Coronary artery (tissue), 2 donors: ENCODE data around the gene CUL5.

Source experiments
- DNase-seq: peaks from one replicate; pipeline ENCODE4 v3.0.0-alpha.2; 2017; ENCODE audit warnings: low spot score
- H3K27ac ChIP-seq, 2 donors: fragments of 200-600 bp; sonication (generic); one replicate each; pipeline ENCODE4 v1.5.1; 2016 to 2019
- H3K4me3 ChIP-seq: fragments of 200-600 bp; sonication (generic); 2 replicates; pipeline ENCODE4 v1.5.1; 2016; ENCODE audit warnings: mild to moderate bottlenecking, moderate library complexity
- TF ChIP-seq, protein P1 (sequence below): fragments of 200-600 bp; sonication (generic); IDR thresholded peaks from one replicate; pipeline ENCODE4 v1.5.1; 2019; ENCODE audit warnings: antibody characterized with exemption

CUL5 gene

GRCh38 chr11:108008656-108009496, at the start of gene CUL5:
Gene CUL5 (plus strand): TSS chr11:108008898. CDS start chr11:108009349, 451 bp downstream.
- H3K4me3 ChIP-seq = peak within 1 kb of the TSS; percentile 88
- TF ChIP-seq, protein P1, sequence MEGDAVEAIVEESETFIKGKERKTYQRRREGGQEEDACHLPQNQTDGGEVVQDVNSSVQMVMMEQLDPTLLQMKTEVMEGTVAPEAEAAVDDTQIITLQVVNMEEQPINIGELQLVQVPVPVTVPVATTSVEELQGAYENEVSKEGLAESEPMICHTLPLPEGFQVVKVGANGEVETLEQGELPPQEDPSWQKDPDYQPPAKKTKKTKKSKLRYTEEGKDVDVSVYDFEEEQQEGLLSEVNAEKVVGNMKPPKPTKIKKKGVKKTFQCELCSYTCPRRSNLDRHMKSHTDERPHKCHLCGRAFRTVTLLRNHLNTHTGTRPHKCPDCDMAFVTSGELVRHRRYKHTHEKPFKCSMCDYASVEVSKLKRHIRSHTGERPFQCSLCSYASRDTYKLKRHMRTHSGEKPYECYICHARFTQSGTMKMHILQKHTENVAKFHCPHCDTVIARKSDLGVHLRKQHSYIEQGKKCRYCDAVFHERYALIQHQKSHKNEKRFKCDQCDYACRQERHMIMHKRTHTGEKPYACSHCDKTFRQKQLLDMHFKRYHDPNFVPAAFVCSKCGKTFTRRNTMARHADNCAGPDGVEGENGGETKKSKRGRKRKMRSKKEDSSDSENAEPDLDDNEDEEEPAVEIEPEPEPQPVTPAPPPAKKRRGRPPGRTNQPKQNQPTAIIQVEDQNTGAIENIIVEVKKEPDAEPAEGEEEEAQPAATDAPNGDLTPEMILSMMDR = peak; percentile 82
- peak within 1 kb of the TSS; percentile 96 to 98 for H3K27ac ChIP-seq
- peak; percentile 93 for DNase-seq

- H3K4me3 ChIP-seq = no peak overlapping the region
- no peak overlapping the region for H3K27ac ChIP-seq
- DNase-seq = no peak
- TF ChIP-seq, protein P1 = no peak
These were observed 47.2 kb upstream of the CUL5 start for GRCh38 chr11:107961480-107961879.

- H3K4me3 ChIP-seq = no peak overlapping the region
- H3K27ac ChIP-seq = no peak overlapping the region
- DNase-seq = no peak
- TF ChIP-seq, protein P1 = no peak
These were observed 46.5 kb upstream of the CUL5 start for GRCh38 chr11:107962181-107962580.

DNA sequence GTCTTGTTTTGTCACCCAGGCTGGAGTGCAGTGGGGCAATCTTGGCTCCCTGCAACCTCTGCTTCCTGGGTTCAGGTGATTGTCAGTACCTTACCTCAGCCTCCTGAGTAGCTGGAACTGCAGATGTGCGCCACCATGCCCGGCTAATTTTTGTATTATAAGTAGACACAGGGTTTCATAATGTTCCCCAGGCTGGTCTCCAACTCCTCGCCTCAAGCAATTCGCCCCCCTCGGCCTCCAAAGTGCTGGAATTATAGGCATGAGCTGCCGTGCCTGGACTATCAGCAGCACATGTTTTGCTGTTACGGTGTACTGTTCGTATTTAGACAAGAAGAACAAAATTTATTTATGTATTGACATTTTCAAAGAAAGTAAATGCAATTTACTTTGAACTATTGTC, 45.6 kb upstream of the CUL5 start:
- no peak overlapping the region for H3K27ac ChIP-seq
- H3K4me3 ChIP-seq = no peak overlapping the region
- DNase-seq = no peak
- TF ChIP-seq, protein P1 = no peak

DNA sequence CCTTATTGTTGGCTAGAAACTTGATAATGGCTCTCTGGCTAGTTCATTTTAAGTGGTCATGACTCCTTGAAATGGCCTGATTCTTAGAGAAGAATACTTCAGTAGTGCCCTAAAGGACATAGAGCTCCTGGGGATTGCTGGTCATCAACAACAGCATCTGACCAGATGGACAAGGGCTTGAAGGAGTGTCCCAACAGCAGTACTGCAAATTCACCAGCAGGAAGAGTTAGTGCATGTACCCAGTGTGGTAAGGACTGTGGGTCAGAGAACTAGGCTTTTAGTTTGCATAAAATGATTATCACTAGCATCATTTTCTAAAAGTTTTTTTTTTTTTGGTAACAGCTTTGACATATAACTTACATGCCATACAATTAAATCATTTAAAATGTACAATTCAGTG, 39.5 kb upstream of the CUL5 start:
- DNase-seq = no peak
- no peak overlapping the region for H3K4me3 ChIP-seq
- TF ChIP-seq, protein P1 = no peak
- H3K27ac ChIP-seq = no peak overlapping the region

- TF ChIP-seq, protein P1 = no peak
- no peak overlapping the region for H3K4me3 ChIP-seq
- DNase-seq = no peak
- no peak overlapping the region for H3K27ac ChIP-seq
These were observed 38.6 kb upstream of the CUL5 start for GRCh38 chr11:107970049-107970448.

GRCh38 chr11:107973641-107974040, 35.1 kb upstream of the CUL5 start:
- no peak for DNase-seq
- Histone ChIP-seq H3K4me3 (no peak overlapping the region), H3K27ac (no peak overlapping the region)
- TF ChIP-seq, protein P1 = no peak
